ENCODE measurements around the gene IKZF1.

IKZF1 gene

DNA sequence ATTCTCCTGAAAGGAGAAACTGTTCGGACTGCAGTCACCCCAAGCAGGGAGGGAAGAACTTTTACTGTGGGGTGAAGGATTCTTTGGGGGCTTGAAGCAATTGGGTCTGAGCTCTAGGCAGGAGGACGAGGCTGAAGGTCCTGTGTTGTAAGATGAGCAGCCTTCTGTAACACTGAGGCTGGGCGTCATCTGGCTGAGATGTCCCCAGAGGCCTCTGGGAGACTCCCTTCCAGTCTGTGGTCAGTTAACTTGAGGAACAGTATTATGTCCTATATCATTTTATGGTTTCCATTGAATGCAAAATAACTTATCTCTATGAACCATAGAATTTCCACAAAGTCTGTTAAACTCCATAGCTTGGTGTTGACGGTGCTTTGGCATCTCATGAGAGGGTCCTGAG is 119.3 kb downstream of the IKZF1 start:
- TF ChIP-seq, protein P1, sequence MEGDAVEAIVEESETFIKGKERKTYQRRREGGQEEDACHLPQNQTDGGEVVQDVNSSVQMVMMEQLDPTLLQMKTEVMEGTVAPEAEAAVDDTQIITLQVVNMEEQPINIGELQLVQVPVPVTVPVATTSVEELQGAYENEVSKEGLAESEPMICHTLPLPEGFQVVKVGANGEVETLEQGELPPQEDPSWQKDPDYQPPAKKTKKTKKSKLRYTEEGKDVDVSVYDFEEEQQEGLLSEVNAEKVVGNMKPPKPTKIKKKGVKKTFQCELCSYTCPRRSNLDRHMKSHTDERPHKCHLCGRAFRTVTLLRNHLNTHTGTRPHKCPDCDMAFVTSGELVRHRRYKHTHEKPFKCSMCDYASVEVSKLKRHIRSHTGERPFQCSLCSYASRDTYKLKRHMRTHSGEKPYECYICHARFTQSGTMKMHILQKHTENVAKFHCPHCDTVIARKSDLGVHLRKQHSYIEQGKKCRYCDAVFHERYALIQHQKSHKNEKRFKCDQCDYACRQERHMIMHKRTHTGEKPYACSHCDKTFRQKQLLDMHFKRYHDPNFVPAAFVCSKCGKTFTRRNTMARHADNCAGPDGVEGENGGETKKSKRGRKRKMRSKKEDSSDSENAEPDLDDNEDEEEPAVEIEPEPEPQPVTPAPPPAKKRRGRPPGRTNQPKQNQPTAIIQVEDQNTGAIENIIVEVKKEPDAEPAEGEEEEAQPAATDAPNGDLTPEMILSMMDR (IDR thresholded peaks at IDR 0.05; ENCODE audit: insufficient read depth, missing control alignments), result no peak
- no peak for FAIRE-seq
- no peak for DNase-seq (ENCODE audit: insufficient read length, low spot score)

DNA sequence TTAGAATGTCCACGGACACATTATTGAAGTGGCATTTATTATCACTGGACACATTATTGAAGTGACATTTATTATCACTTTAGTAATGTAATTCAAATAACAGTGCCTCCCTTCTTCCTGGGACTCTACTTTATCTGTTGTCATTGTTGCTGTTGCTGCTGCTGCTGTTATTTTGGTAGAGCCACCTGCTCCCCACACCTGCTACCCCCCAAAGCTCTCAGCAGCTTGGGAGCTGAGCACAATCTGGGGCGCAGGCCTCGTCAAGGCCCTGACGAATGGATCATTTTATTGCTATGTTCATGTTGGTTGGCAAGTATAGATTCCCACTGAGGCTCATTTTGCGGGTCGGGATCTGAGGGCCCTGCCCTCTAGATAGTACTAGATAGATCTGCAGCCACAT is 120.8 kb downstream of the IKZF1 start:
- no peak for DNase-seq (ENCODE audit: insufficient read length, low spot score)
- TF ChIP-seq, protein P1 (IDR thresholded peaks at IDR 0.05; ENCODE audit: insufficient read depth, missing control alignments), result no peak
- FAIRE-seq, result no peak

DNA sequence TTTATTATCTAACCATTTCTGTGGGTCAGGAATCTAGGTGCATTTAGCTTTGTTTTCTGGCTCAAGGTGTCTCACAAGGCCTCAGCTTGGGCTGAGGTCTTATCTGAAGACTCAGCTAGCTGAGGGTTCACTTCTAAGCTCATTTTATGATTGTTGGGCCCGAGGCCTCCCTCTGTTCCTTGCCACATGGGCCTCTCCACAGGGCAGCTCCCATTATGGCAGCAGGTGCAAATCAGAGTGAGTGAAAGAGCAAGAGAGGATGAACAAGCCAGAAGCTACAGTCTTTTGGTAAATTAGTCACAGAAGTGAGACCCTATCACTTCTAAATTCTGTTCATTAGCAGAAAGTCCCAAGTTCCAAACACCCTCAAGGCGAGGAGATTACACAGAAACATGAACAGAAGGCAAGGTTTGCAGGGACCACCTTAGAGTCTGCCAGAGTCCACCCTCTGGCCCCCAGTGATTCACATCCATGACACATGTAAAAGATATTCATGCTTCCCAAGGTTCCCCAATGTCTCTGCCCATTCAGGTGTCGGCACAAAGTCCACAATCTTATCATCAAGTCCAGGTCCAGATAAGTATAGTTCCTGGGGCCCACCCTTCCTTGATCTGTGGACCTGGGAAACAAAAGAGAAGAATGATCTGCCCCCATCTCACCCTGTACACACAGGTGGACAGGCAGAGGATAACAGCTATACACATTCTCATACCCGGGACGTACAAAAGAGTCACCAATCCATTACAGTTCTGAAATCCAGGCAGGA is 121.9 kb downstream of the IKZF1 start:
- FAIRE-seq, result no peak
- no peak for DNase-seq (ENCODE audit: insufficient read length, low spot score)
- TF ChIP-seq, protein P1 (IDR thresholded peaks at IDR 0.05; ENCODE audit: insufficient read depth, missing control alignments), result no peak

DNA sequence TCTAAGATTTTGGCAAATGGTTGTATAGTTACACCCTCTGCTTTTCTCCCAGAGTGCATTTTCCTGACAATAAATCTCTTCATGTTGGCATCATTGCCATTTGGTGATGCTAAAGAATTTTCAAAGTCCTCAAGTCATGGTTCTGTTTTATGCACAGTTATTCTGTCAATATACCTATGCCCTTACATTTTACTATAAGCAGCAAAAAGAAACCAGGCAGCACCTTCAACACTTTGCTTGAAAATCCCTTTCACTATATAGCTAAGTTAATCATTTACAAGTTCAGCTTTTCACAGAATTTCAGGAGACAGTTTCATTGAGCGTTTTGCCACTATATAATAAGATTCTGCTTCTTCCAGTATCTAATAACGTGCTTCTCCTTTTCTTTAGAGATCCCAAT is 123.0 kb downstream of the IKZF1 start:
- no peak for DNase-seq (ENCODE audit: insufficient read length, low spot score)
- FAIRE-seq, result no peak
- TF ChIP-seq, protein P1 (IDR thresholded peaks at IDR 0.05; ENCODE audit: insufficient read depth, missing control alignments), result no peak

DNA sequence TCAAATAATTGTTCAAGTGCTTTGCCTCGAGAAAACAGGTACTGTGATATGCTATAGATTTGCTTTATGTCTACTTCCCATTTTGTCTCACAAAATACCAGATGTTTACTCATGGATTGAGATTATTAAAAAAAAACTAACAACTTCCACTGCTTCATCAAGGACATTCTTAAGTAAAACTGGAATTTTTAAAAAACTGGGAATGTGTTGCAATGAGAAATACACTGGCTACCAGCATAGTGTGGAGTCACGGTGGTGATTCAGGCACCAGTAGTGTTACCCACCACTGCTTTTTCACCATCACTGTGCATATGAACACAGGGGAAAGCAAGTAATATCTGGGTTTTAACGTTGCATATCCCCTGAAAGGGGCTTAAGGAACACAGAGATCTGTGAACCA is 124.4 kb downstream of the IKZF1 start:
- FAIRE-seq (no peak), DNase-seq (ENCODE audit: insufficient read length, low spot score) (no peak)
- TF ChIP-seq, protein P1 (IDR thresholded peaks at IDR 0.05; ENCODE audit: insufficient read depth, missing control alignments), result no peak

DNA sequence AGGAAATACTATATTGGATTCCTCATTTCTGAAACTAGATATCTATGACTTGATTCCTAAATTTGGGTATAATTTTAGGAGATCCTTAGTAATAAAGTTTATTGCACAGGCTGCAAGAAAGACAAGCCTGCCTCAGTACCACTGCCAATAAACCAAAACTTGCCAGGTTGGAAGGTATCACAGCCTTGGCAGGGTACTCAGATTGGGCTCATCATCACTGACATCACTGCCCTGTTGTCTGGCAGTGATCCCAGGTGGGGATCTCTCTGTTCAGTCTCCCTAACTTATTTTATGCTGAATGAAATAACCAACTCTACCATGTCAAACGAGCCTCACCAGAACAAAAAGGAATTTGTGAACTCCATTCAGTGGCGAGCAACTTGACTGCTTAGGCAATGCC is 126.8 kb downstream of the IKZF1 start:
- DNase-seq (ENCODE audit: insufficient read length, low spot score) (no peak), FAIRE-seq (no peak)
- TF ChIP-seq, protein P1 (IDR thresholded peaks at IDR 0.05; ENCODE audit: insufficient read depth, missing control alignments), result no peak

DNA sequence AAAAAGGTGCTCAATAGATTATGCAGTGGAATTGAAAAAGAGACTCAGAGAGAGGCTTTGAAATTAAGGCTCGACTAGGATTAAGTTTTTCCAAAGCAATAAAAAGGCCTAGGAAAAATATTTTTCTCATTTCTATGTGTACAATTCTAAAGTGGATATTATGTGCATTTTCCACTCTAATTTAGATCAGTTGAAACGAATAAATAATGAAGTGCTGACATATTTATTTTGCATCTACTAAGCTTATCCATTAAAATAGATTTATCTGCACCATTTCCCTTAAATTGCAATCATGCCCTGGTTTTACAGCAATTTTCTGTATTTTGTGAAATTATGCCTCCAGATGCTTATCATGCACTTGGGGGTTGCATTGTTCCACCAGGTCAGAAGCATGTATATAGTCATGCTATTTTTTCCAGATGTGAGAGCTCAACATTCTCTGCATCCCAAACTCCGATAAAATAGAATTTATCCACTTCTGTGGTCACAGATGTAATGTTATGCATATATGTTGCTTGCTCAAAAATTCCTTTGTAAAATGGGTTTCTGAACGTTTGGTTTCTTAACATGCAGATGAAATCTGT is 127.3 kb downstream of the IKZF1 start:
- TF ChIP-seq, protein P1 (IDR thresholded peaks at IDR 0.05; ENCODE audit: insufficient read depth, missing control alignments), result no peak
- FAIRE-seq (no peak), DNase-seq (ENCODE audit: insufficient read length, low spot score) (no peak)

All from D721Med (cell line).